Duodenal mucosa (tissue), 2 donors: ENCODE data around the gene DBP.

Experiments
- H3K27ac ChIP-seq: one replicate; pipeline ENCODE4 v1.7.0; 2013; ENCODE audit warnings: low read depth, low read length
- H3K27me3 ChIP-seq, 2 donors: one replicate each; pipeline ENCODE4 v1.7.0; 2013; ENCODE audit warnings: low read length in 2 of 2, control low read depth in 1 of 2; ENCODE audit not compliant: insufficient read depth in 2 of 2, control insufficient read depth in 1 of 2
- H3K36me3 ChIP-seq, 2 donors: one replicate each; pipeline ENCODE4 v1.7.0; 2013; ENCODE audit warnings: low read length in 2 of 2, control low read depth in 1 of 2; ENCODE audit not compliant: insufficient read depth in 2 of 2, control insufficient read depth in 1 of 2
- H3K4me1 ChIP-seq, 2 donors: one replicate each; pipeline ENCODE4 v1.7.0; 2013; ENCODE audit warnings: low read length in 2 of 2, control low read depth in 1 of 2; ENCODE audit not compliant: insufficient read depth in 2 of 2, control insufficient read depth in 1 of 2
- H3K4me3 ChIP-seq, 2 donors: one replicate each; pipeline ENCODE4 v1.7.0; 2013; ENCODE audit warnings: low read length in 2 of 2, low read depth in 1 of 2
- H3K9ac ChIP-seq, 2 donors: one replicate each; pipeline ENCODE4 v1.7.0; 2013; ENCODE audit warnings: low read length in 2 of 2, low read depth in 1 of 2
- H3K9me3 ChIP-seq, 2 donors: one replicate each; pipeline ENCODE4 v1.7.0; 2013; ENCODE audit warnings: low read length in 2 of 2, control low read depth in 1 of 2; ENCODE audit not compliant: control insufficient read depth in 1 of 2

DBP gene

GRCh38 chr19:48600679-48601417, 36.3 kb downstream of the DBP start:
- Histone ChIP-seq H3K27me3 (no peaks in the 10 kb centered on the region), H3K9ac (no peak overlapping the region), H3K4me3 (no peak overlapping the region), H3K4me1 (peaks cover 0 to 9% of the 10 kb centered on the region in 2 donors), H3K27ac (no peak overlapping the region), H3K36me3 (no peaks in the 10 kb centered on the region), H3K9me3 (no peaks in the 10 kb centered on the region)

DNA sequence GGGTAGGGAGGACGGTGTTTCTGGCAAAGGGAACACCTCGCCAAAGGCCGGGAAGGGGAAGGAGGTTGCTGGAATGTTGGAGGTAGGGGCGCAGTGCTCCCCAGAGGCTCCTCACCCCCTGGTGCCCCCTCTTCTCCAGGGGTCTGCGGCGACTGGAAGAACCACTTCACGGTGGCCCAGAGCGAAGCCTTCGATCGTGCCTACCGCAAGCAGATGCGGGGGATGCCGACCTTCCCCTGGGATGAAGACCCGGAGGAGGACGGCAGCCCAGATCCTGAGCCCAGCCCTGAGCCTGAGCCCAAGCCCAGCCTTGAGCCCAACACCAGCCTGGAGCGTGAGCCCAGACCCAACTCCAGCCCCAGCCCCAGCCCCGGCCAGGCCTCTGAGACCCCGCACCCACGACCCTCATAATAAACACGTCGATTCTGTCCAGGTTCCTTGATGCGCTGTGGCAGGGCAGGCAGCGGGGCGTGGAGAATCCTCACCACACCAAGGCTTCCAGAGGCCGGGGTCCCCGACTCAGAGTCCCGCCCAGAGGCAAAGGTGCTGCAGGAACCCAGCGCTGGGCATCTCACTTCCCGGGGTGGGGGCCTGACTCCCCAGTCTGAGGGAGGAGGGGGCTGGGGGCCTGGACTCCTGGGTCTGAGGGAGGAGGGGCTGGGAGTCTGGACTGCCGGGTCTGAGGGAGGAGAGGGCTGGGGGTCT, 38.0 kb downstream of the DBP start:
- H3K36me3 ChIP-seq, result no peaks in the 10 kb centered on the region
- H3K4me1 ChIP-seq, result peaks cover 0 to 9% of the 10 kb centered on the region in 2 donors
- no peak overlapping the region for H3K27ac ChIP-seq
- H3K27me3 ChIP-seq, result no peaks in the 10 kb centered on the region
- H3K9me3 ChIP-seq, result no peaks in the 10 kb centered on the region
- H3K9ac ChIP-seq, result no peak overlapping the region
- no peak overlapping the region for H3K4me3 ChIP-seq

- H3K27me3 ChIP-seq, result no peaks in the 10 kb centered on the region
- no peaks in the 10 kb centered on the region for H3K36me3 ChIP-seq
- H3K27ac ChIP-seq, result no peak overlapping the region
- no peaks in the 10 kb centered on the region for H3K9me3 ChIP-seq
- no peaks in the 10 kb centered on the region for H3K4me1 ChIP-seq
- H3K9ac ChIP-seq, result no peak overlapping the region
- no peak overlapping the region for H3K4me3 ChIP-seq
These were observed 40.3 kb downstream of the DBP start for GRCh38 chr19:48596679-48597465.

DNA sequence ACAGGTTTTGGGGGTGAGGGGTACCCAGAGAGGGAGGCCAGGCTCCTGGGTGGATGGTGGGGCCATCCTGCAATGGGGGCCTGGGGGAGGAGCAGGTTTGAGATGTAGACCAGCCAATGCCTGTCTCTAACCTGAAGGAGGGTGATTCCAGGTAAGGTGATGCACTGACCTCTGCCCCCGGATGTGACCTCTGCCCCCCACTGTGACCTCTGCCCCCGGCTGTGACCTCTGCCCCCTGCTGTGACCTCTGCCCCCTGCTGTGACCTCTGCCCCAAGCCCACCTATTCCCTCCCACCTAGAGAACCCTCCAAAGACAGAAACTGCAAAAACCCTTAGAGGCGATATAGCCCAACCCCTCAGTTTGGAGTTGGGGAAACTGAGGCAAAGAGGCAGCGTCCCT, 40.9 kb downstream of the DBP start:
- no peak overlapping the region for H3K4me3 ChIP-seq
- no peaks in the 10 kb centered on the region for H3K27me3 ChIP-seq
- H3K27ac ChIP-seq, result no peak overlapping the region

GRCh38 chr19:48595833-48596232, 41.3 kb downstream of the DBP start:
- H3K9me3 ChIP-seq, result no peaks in the 10 kb centered on the region
- no peaks in the 10 kb centered on the region for H3K4me1 ChIP-seq
- no peak overlapping the region for H3K4me3 ChIP-seq
- no peaks in the 10 kb centered on the region for H3K27me3 ChIP-seq
- no peaks in the 10 kb centered on the region for H3K36me3 ChIP-seq
- no peak overlapping the region for H3K9ac ChIP-seq
- no peak overlapping the region for H3K27ac ChIP-seq

More for the DNA sequence above, 40.9 kb downstream of the DBP start:
- Histone ChIP-seq H3K9me3 (no peaks in the 10 kb centered on the region), H3K36me3 (no peaks in the 10 kb centered on the region), H3K9ac (no peak overlapping the region), H3K4me1 (no peaks in the 10 kb centered on the region)

DNA sequence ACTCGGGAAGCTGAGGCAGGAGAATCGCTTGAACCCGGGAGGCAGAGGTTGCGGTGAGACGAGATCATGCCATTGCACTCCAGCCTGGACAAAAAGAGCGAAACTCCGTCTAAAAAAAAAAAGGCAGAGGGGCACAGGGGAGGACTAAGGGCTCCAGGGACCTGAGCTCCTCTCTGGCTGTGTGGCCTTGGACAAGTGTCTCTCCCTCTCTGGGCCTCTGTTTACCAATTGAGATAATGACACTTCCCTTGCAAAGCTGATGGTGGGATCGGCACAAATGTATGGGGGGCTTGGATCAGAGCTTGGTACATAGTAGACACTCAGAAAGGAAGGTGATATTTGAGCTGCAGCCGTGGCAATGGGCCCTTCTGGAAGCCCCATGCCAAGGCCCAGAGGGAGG, 42.0 kb downstream of the DBP start:
- no peaks in the 10 kb centered on the region for H3K27me3 ChIP-seq
- no peak overlapping the region for H3K9ac ChIP-seq
- no peak overlapping the region for H3K4me3 ChIP-seq
- H3K36me3 ChIP-seq, result no peaks in the 10 kb centered on the region
- H3K4me1 ChIP-seq, result no peaks in the 10 kb centered on the region
- no peak overlapping the region for H3K27ac ChIP-seq
- H3K9me3 ChIP-seq, result no peaks in the 10 kb centered on the region

GRCh38 chr19:48591021-48591420, 46.2 kb downstream of the DBP start:
- Histone ChIP-seq H3K4me3 (no peak overlapping the region), H3K36me3 (no peaks in the 10 kb centered on the region), H3K9ac (no peak overlapping the region), H3K27ac (no peak overlapping the region), H3K9me3 (no peaks in the 10 kb centered on the region), H3K4me1 (peaks cover 4 to 6% of the 10 kb centered on the region in 2 donors), H3K27me3 (no peaks in the 10 kb centered on the region)

DNA sequence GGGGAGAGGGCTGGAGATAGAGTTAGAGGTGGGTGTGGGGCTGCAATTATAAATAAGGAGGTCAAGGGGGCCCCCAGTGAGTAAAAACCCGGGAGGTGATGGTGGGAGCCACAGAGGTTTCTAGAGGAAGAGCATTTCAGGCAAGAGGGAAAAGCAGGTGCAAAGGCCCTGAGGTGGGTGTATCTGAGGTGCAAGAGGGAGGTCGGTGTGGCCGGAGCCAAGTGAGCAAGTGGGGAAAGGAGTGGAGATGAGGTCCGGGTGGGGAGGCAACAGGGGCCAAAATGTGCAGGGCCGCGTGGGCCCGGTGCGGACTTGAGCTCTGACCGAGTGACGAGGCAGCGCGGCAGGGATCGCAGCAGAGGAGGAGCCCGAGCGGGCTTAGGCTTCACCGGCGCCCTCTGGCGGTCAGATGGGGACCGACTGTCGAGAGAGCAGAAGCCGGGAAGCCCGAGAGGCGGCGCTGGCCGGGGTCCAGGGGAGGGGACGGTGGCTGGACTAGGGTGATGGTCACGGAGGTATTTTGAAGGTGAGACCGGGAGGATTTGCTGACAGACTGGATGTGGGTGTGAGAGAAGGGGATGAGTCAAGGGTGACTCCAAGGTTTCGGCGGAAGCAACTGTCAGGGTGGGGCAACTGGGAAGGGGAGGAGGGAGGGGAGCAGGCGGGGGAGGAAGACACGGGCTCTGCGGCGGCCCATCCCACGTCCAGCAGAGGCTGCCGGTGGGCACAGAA, 48.3 kb downstream of the DBP start:
- H3K9me3 ChIP-seq, result no peaks in the 10 kb centered on the region
- no peaks in the 10 kb centered on the region for H3K36me3 ChIP-seq
- H3K4me1 ChIP-seq, result peaks cover 6 to 7% of the 10 kb centered on the region in 2 donors
- H3K4me3 ChIP-seq, result peak overlapping the region; percentile 51 to 68
- H3K27me3 ChIP-seq, result no peaks in the 10 kb centered on the region
- no peak overlapping the region for H3K27ac ChIP-seq
- H3K9ac ChIP-seq, result peak overlapping the region; percentile 49 to 63

DNA sequence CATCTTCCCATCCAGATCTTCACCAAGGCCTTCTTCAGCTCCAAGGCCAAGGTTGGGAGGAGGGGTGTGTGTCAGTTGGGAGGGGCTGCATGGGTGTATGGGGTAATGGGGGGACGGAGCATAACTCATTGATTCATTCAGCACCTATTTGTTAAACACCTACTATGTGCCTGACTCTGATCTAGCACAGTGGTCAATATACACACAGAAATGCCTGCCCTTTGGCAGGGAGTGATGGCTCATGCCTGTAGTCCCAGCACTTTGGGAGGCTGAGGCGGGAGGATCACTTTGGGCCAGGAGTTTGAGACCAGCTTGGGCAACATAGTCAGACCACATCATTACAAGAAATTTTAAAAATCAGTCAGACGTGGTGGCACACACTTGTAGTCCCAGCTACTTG, 49.8 kb downstream of the DBP start:
- H3K4me1 ChIP-seq, result peaks cover 6 to 7% of the 10 kb centered on the region in 2 donors
- H3K9me3 ChIP-seq, result no peaks in the 10 kb centered on the region
- H3K36me3 ChIP-seq, result no peaks in the 10 kb centered on the region
- no peaks in the 10 kb centered on the region for H3K27me3 ChIP-seq
- no peak overlapping the region for H3K27ac ChIP-seq
- no peak overlapping the region for H3K4me3 ChIP-seq
- H3K9ac ChIP-seq, result no peak overlapping the region
